Thoracic aorta (tissue), 2 donors: Measurements from ENCODE around the gene RBM23. TPM values are rescaled to one million over a fixed set of nuclear protein-coding genes. Genes with fewer than 3 reads are reported as not detected.

Experiments used
- ATAC-seq: fragments of 150-250 bp; one replicate; pipeline ENCODE4 v1.8.0; 2017; ENCODE audit warnings: low read depth; ENCODE audit not compliant: insufficient number of reproducible peaks, low FRiP score
- DNase-seq: peaks from one replicate; pipeline ENCODE4 v3.0.0-alpha.2; 2020; ENCODE audit warnings: low spot score
- H3K27ac ChIP-seq, 2 donors: fragments of 200-600 bp; sonication (generic); 1 replicate in 1 of 2; 2 replicates in 1 of 2; pipeline ENCODE4 v1.5.1; 2016; ENCODE audit warnings: mild to moderate bottlenecking in 2 of 2, moderate library complexity in 2 of 2
- H3K27me3 ChIP-seq: fragments of 200-600 bp; sonication (generic); replicated peaks from 2 replicates; pipeline ENCODE4 v1.6.0; 2016; ENCODE audit warnings: mild to moderate bottlenecking; ENCODE audit not compliant: insufficient read depth
- H3K36me3 ChIP-seq: fragments of 200-600 bp; sonication (generic); one replicate; pipeline ENCODE4 v1.5.1; 2016
- H3K4me1 ChIP-seq, 2 donors: fragments of 200-600 bp; sonication (generic); 1 replicate in 1 of 2; 2 replicates in 1 of 2; pipeline versions ENCODE4 v1.5.1 to v1.6.0; 2016; ENCODE audit warnings: low read depth in 2 of 2, mild to moderate bottlenecking in 1 of 2; ENCODE audit not compliant: control insufficient read depth in 1 of 2
- H3K4me3 ChIP-seq: fragments of 200-600 bp; sonication (generic); 2 replicates; pipeline ENCODE4 v1.5.1; 2016; ENCODE audit warnings: mild to moderate bottlenecking
- H3K9me3 ChIP-seq: fragments of 200-600 bp; sonication (generic); 2 replicates; pipeline ENCODE4 v1.5.1; 2016
- total RNA-seq, 2 donors: library from RNA; depleted of rRNA; stranded (reverse); fragments of >200 nt; gene quantifications; one replicate each; pipeline versions ENCODE4 v1.1.0 to v1.2.3, GENCODE V29; 2016
- TF ChIP-seq, protein P1 (sequence below): fragments of 200-600 bp; sonication (generic); IDR thresholded peaks from one replicate; pipeline ENCODE4 v1.5.1; 2019; ENCODE audit warnings: antibody characterized with exemption

RBM23 gene
- total RNA-seq, 2 donors from 2014 or later, result 75.9 to 731 TPM

DNA sequence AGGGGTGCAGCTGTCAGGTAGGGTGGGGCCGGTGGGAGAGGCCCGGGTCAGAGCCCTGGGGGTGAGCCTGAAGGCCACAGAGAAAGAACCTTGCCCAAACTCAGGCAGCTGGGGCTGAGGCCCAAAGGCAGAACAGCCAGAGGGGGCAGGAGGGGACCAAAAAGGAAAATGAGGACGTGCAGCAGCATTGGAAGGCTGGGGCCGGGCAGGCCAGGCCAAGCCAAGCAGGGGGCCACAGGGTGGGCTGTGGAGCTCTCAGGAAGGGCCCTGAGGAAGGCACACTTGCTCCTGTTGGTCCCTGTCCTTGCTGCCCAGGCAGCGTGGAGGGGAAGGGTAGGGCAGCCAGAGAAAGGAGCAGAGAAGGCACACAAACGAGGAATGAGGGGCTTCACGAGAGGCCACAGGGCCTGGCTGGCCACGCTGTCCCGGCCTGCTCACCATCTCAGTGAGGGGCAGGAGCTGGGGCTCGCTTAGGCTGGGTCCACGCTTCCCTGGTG is 72.1 kb downstream of the RBM23 start:
- no peak for ATAC-seq
- no peak for DNase-seq
- no peaks in the 10 kb centered on the region for H3K9me3 ChIP-seq
- H3K27me3 ChIP-seq, result no peaks in the 10 kb centered on the region
- no peak overlapping the region for H3K4me3 ChIP-seq
- H3K4me1 ChIP-seq, result peaks cover 50 to 80% of the 10 kb centered on the region in 2 donors
- H3K27ac ChIP-seq, result peak overlapping the region; percentile 74 to 75
- TF ChIP-seq, protein P1, sequence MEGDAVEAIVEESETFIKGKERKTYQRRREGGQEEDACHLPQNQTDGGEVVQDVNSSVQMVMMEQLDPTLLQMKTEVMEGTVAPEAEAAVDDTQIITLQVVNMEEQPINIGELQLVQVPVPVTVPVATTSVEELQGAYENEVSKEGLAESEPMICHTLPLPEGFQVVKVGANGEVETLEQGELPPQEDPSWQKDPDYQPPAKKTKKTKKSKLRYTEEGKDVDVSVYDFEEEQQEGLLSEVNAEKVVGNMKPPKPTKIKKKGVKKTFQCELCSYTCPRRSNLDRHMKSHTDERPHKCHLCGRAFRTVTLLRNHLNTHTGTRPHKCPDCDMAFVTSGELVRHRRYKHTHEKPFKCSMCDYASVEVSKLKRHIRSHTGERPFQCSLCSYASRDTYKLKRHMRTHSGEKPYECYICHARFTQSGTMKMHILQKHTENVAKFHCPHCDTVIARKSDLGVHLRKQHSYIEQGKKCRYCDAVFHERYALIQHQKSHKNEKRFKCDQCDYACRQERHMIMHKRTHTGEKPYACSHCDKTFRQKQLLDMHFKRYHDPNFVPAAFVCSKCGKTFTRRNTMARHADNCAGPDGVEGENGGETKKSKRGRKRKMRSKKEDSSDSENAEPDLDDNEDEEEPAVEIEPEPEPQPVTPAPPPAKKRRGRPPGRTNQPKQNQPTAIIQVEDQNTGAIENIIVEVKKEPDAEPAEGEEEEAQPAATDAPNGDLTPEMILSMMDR, result no peak
- peaks cover 44% of the 10 kb centered on the region for H3K36me3 ChIP-seq

DNA sequence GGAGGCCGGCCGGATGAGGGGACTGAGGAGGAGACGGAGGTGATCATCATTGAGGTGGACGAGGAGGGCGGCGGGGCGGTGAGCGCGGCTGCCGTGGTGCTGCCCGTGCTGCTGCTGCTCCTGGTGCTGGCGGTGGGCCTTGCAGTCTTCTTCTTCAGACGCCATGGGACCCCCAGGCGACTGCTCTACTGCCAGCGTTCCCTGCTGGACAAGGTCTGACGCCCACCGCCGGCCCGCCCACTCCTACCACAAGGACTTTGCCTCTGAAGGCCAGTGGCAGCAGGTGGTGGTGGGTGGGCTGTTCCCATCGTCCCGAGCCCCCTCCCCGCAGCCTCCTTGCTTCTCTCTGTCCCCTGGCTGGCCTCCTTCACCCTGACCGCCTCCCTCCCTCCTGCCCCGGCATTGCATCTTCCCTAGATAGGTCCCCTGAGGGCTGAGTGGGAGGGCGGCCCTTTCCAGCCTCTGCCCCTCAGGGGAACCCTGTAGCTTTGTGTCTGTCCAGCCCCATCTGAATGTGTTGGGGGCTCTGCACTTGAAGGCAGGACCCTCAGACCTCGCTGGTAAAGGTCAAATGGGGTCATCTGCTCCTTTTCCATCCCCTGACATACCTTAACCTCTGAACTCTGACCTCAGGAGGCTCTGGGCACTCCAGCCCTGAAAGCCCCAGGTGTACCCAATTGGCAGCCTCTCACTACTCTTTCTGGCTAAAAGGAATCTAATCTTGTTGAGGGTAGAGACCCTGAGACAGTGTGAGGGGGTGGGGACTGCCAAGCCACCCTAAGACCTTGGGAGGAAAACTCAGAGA is 72.9 kb downstream of the RBM23 start:
- no peak for DNase-seq
- TF ChIP-seq, protein P1, result no peak
- Histone ChIP-seq H3K9me3 (no peaks in the 10 kb centered on the region), H3K27me3 (no peaks in the 10 kb centered on the region), H3K4me1 (peaks cover 43 to 76% of the 10 kb centered on the region in 2 donors), H3K36me3 (peaks cover 53% of the 10 kb centered on the region), H3K4me3 (no peak overlapping the region), H3K27ac (peak overlapping the region; percentile 74 to 75)
- ATAC-seq, result no peak

DNA sequence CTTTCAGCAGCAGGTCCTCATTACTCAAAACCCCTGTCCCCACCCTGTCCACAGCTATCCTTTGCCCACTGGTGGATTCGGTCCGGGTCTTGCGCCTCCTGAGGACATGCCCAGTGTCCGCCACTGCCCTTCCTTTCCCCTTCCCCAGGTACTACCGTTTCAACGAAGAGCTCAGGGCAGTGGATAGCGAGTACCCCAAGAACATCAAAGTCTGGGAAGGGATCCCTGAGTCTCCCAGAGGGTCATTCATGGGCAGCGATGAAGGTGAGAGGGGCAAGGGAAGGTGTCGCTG is 73.9 kb downstream of the RBM23 start:
- Histone ChIP-seq H3K4me1 (peaks cover 35 to 73% of the 10 kb centered on the region in 2 donors), H3K4me3 (no peak overlapping the region), H3K36me3 (peaks cover 57% of the 10 kb centered on the region), H3K9me3 (no peaks in the 10 kb centered on the region), H3K27ac (peak overlapping the region in 1 of 2 donors; percentile 43), H3K27me3 (no peaks in the 10 kb centered on the region)
- ATAC-seq, result no peak
- TF ChIP-seq, protein P1, result no peak
- no peak for DNase-seq

DNA sequence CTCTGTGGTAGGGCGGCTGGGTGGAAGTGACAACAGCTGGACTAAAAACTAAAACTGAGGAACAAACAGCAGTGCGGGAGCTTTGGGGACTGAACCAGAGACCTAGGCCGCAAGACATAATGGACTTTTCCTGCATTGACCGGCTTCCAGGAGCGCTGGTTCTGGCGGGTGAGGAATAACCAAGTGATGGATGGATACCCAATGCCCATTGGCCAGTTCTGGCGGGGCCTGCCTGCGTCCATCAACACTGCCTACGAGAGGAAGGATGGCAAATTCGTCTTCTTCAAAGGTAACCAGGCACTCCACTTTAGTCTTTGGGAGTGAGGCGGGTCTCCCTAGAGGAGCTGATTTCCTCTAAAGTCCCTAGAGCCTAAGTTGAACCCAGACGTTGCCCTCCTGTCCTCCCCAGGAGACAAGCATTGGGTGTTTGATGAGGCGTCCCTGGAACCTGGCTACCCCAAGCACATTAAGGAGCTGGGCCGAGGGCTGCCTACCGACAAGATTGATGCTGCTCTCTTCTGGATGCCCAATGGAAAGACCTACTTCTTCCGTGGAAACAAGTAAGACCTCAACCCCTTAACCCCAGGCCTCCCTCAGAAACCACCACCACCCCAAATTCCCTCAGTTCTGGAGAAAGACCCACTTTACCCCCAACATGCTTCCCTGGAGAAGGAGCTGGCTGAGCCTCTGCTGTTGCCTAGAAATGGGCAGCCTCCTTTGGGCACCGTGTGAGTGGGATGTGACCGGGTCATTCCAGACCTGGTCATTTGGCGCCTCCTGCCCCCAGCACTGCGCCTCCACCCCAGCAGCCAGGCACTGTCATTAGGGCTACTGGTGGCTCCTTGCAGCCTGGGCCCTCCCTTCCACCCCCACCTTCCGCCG is 74.5 kb downstream of the RBM23 start:
- TF ChIP-seq, protein P1, result no peak
- no peaks in the 10 kb centered on the region for H3K27me3 ChIP-seq
- peak overlapping the region in 1 of 2 donors; percentile 43 for H3K27ac ChIP-seq
- peaks cover 57% of the 10 kb centered on the region for H3K36me3 ChIP-seq
- H3K9me3 ChIP-seq, result no peaks in the 10 kb centered on the region
- DNase-seq (no peak), ATAC-seq (no peak)
- peaks cover 32 to 71% of the 10 kb centered on the region in 2 donors for H3K4me1 ChIP-seq
- H3K4me3 ChIP-seq, result no peak overlapping the region

Other genes starting within 250 kb of the RBM23 start
- gene OXA1L, start 152.5 kb downstream of the RBM23 start, total RNA-seq, result 10 to 100 TPM; 72.2 to 72.6 TPM
- 10 to 100 TPM; 34.4 to 38.5 TPM for gene SLC7A7, start 103.7 kb downstream of the RBM23 start, total RNA-seq
- gene MRPL52, start 89.3 kb downstream of the RBM23 start, total RNA-seq, result 10 to 100 TPM; 17.3 to 65.0 TPM
- 100 to 1,000 TPM; 160 to 182 TPM for gene MMP14, start 82.6 kb downstream of the RBM23 start, total RNA-seq
- gene LRP10, start 47.4 kb downstream of the RBM23 start, total RNA-seq, result 100 to 1,000 TPM; 158 to 209 TPM
- under 1 TPM in 1 of 2 donors, not detected in 1; 0.28 TPM for gene REM2, start 35.9 kb downstream of the RBM23 start, total RNA-seq
- gene PRMT5, start 10.2 kb upstream of the RBM23 start, total RNA-seq, result 10 to 100 TPM; 27.8 to 30.5 TPM
- 10 to 100 TPM; 31.4 to 47.7 TPM for gene HAUS4, start 37.9 kb upstream of the RBM23 start, total RNA-seq
- 10 to 100 TPM in 1 of 2 donors, 1 to 10 TPM in 1; 9.7 to 35.3 TPM for gene AJUBA, start 63.4 kb upstream of the RBM23 start, total RNA-seq
- gene C14orf93, start 91.0 kb upstream of the RBM23 start, total RNA-seq, result 10 to 100 TPM in 1 of 2 donors, 1 to 10 TPM in 1; 9.3 to 19.7 TPM
- gene PSMB5, start 115.8 kb upstream of the RBM23 start, total RNA-seq, result 10 to 100 TPM; 47.4 to 79.7 TPM
- not detected for gene PSMB11, start 123.1 kb upstream of the RBM23 start, total RNA-seq
- gene CDH24, start 138.4 kb upstream of the RBM23 start, total RNA-seq, result 1 to 10 TPM; 1.1 to 6.2 TPM
- gene ACIN1, start 176.0 kb upstream of the RBM23 start, total RNA-seq, result 100 to 1,000 TPM; 117 to 154 TPM
- 10 to 100 TPM; 18.0 to 18.4 TPM for gene C14orf119, start 176.4 kb upstream of the RBM23 start, total RNA-seq
- 1 to 10 TPM in 1 of 2 donors, not detected in 1; 1.1 TPM for gene CIROP, start 185.8 kb upstream of the RBM23 start, total RNA-seq
- not detected for gene CEBPE, start 200.1 kb upstream of the RBM23 start, total RNA-seq